WERI-Rb-1 (cell line): ENCODE data around the gene HOXA9.

Experiments used
- DNase-seq: peaks from one replicate; pipeline ENCODE4 v3.0.0-alpha.2; 2020
- H3K27ac ChIP-seq: fragments of 250-450 bp; sonication (Bioruptor Pico); 2 replicates; pipeline ENCODE4 v1.5.1; 2020; ENCODE audit warnings: mild to moderate bottlenecking, moderate library complexity
- H3K27me3 ChIP-seq: fragments of 250-450 bp; sonication (Bioruptor Pico); 2 replicates; pipeline ENCODE4 v1.5.1; 2021; ENCODE audit warnings: mild to moderate bottlenecking, low read depth, moderate library complexity; ENCODE audit not compliant: insufficient read depth, severe bottlenecking
- H3K36me3 ChIP-seq: fragments of 250-450 bp; sonication (Bioruptor Pico); 2 replicates; pipeline ENCODE4 v1.5.1; 2020; ENCODE audit warnings: mild to moderate bottlenecking, moderate library complexity
- H3K4me3 ChIP-seq: 2 replicates; pipeline ENCODE4 v1.5.1; 2011; ENCODE audit warnings: low read depth, mild to moderate bottlenecking, control low read depth, low read length
- H3K9me3 ChIP-seq: fragments of 250-450 bp; sonication (Bioruptor Pico); 2 replicates; pipeline ENCODE4 v1.5.1; 2021; ENCODE audit warnings: mild to moderate bottlenecking, moderate library complexity; ENCODE audit not compliant: severe bottlenecking
- CTCF ChIP-seq: IDR thresholded peaks from 2 replicates; pipeline ENCODE4 v1.5.1; 2011; ENCODE audit warnings: low read depth, mild to moderate bottlenecking, control low read depth, inconsistent platforms, low read length

The HOXA9 gene

DNA sequence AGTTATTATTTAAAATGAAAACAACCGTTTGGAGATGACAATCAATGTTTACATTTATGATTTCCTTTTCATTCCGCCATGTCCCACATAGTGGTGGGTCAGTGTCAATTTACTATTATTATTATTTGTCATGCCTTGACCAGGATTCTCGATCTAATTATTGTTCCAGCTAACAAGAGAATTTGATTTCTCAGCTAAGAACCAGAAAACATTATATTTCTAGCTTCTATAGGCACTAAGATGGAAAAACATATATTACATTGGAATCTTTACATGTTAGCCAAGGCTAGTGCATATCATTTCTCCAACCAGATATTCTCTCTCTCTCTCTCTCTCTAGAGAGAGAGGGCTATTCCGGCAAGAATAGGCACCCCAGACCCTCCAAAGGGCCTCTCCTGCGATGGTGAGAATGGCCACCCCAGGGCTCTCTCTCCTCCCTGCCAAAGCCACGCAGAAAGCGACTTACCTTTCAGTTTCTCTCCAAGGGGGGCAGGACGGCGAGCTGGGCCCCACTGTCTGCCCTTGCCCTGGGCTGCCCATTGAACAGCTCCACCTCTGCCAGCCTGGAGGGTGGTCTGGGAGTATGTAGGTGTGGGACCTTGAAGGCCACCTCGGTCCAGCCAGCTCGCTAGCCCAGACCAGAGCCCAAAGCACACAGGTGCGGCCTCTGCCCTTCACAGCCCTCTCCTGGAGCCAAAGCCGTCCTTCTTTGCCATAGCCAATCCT, 15.3 kb downstream of the HOXA9 start:
- no peaks in the 10 kb centered on the region for H3K9me3 ChIP-seq
- H3K27ac ChIP-seq: peak overlapping the region; percentile 68
- peaks cover 50% of the 10 kb centered on the region for H3K27me3 ChIP-seq
- H3K4me3 ChIP-seq: peak overlapping the region; percentile 56
- H3K36me3 ChIP-seq: no peaks in the 10 kb centered on the region
- no peak for TF ChIP-seq CTCF
- DNase-seq: no peak

- peaks cover 57% of the 10 kb centered on the region for H3K27me3 ChIP-seq
- H3K36me3 ChIP-seq: no peaks in the 10 kb centered on the region
- no peak overlapping the region for H3K27ac ChIP-seq
- no peaks in the 10 kb centered on the region for H3K9me3 ChIP-seq
- H3K4me3 ChIP-seq: 0 out of 2 replicates have a peak overlapping the region, but pooled peaks have one; percentile 56
- TF ChIP-seq CTCF: no peak
- DNase-seq: peak; percentile 5
These were observed 16.3 kb downstream of the HOXA9 start for GRCh38 chr7:27148756-27149641.

DNA sequence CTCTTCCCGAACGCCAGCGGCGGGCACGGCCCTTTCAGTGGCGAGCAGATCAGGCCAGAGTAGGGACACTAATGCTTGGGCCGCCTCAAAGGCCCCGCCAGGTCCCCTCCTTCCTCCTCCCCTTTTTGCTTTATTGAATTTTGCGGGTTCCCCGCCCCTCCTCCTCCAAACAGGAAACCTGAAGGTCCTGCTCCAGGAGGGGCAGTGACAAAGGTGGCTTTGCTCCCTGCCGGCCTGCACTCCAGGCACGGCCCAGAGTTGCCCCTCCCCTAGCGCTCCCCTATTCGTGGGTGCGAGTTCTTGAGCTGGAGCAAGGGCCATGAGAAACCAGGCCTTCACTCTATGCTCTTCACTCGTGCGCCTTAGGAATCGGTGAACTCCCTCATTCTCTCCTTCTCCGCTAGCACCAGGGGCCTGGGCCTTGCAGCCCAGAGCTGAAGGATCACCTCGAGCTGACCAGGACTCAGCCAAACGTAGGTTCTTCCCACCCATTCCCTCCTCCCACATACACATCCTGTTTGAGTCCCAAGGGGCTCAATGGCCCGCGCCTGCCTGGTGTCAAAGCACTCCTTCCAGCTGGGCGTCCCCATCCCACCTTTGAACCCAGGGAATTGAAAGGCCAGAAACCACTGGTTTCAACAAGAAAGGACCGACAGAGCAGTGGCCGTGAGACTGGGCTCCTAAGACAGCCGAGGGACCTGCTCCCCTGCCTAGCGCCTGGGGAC, 17.1 kb downstream of the HOXA9 start:
- Histone ChIP-seq H3K9me3 (no peaks in the 10 kb centered on the region), H3K4me3 (no peak overlapping the region), H3K27ac (no peak overlapping the region), H3K27me3 (peaks cover 59% of the 10 kb centered on the region), H3K36me3 (no peaks in the 10 kb centered on the region)
- TF ChIP-seq CTCF: no peak
- no peak for DNase-seq

GRCh38 chr7:27147199-27148030, 17.9 kb downstream of the HOXA9 start, which contains the start of gene HOXA6:
TSS of gene HOXA6 (minus strand) at chr7:27147774. CDS start at chr7:27147749, 25 bp downstream.
- H3K27ac ChIP-seq: no peak within 1 kb of the TSS
- no peak within 1 kb of the TSS for H3K4me3 ChIP-seq
- H3K27me3 ChIP-seq: peaks cover 59% of the 10 kb centered on the region
- TF ChIP-seq CTCF: no peak
- H3K36me3 ChIP-seq: no peaks in the 10 kb centered on the region
- H3K9me3 ChIP-seq: no peaks in the 10 kb centered on the region
- peak; percentile 5 for DNase-seq
